NCI-H2171 treated with DMSO at 0.1 percent for 48 hours (cell line): ENCODE data around the gene CACNA1E.

Source experiments
- DNase-seq: peaks from one replicate; lab custom pipeline; 2025; lab: John Stamatoyannopoulos, UW

CACNA1E gene

DNA sequence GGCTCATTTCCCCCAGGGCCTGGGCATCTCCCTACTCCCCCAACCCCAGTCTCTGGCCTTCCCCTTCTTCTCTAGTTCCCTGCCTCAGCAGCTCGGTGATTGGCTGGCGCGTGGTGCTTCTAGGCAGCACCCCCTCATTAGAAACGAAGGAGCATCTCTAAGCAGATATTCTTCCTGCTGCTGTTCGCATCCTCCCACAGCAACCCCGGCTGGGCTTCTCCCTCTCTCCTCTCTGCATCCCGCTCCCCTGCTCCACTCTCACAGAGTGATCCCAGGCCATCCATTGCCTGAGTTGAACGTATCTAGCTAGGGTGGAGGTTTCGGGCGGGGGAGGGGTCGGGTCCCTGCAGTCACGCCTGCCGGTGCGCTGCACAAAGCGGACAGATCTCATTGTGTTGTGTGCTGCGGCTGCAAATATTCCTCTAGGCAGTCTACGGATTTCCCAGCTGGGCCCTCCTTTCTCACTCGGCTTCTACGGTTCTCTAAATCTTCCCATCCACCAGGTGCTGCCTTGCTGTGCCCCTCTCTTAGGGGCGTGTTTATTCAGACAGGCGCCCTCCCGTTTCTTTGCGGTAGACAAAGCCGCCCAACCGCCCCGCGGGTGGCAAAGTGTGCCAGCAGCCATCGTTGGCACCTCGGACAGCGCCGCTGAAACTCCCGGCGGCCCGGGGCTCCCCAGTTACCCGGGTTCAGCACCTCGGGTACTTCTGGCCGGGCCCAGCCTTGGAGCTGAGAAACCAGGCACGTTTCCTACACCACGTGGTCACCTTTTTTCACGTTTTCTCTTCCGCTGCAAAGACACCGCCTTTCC is 2.2 kb downstream of the CACNA1E start:
- no peak for DNase-seq

DNA sequence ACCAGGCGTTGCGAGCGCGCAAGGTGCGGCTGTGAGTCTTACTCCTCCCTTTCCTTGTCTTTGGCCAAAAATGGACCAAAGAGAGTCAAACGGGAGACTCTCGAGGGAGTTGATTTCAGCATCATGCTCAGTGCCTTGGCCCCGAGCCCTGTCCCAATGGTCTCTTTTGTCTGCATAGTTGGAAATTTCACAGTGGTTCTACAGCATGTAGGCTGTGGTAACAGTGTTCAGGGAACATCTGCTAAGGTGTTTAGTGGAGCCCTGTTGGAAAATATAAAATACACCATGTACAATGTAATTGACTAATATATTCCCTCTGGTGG is 2.7 kb downstream of the CACNA1E start:
- DNase-seq: peak; percentile 31

DNA sequence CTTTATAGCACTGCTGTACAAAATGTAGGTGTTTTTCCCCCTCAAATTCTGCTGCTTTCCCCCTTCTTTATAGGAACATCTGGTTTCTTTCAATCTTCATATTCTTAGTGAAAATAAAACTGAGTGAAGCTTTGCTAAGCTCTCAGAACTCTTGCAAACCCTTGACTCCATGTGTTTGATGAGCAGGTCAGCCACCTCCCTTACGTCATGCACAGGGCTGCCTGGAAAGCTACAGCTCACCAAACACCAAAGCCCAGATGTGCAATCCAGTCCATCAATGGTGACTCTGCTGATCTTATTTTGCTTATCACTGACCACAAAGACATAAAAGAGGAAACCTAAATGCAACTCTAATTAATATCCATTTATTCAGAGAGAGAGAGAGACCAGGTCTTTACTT is 5.5 kb downstream of the CACNA1E start:
- DNase-seq: no peak

DNA sequence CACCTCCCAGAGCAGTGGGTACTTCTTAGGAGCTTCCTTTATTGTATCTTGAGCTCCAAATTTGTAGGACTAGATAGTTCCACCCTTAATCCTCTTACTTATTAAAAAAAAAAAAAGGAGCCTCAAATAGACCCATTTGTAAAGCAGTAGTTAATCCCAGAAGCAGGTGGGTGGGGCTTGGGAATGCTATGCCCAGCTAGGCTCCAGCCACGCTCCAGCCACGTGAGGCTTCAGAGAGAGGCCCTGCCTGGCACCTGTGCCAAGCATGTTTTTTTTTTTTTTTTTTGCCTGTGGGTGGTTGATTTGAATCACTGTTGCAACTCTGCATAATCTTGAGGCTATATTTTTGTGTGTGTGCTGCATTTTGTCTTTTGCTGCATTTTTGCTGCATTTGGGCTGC is 7.0 kb downstream of the CACNA1E start:
- DNase-seq: no peak

DNA sequence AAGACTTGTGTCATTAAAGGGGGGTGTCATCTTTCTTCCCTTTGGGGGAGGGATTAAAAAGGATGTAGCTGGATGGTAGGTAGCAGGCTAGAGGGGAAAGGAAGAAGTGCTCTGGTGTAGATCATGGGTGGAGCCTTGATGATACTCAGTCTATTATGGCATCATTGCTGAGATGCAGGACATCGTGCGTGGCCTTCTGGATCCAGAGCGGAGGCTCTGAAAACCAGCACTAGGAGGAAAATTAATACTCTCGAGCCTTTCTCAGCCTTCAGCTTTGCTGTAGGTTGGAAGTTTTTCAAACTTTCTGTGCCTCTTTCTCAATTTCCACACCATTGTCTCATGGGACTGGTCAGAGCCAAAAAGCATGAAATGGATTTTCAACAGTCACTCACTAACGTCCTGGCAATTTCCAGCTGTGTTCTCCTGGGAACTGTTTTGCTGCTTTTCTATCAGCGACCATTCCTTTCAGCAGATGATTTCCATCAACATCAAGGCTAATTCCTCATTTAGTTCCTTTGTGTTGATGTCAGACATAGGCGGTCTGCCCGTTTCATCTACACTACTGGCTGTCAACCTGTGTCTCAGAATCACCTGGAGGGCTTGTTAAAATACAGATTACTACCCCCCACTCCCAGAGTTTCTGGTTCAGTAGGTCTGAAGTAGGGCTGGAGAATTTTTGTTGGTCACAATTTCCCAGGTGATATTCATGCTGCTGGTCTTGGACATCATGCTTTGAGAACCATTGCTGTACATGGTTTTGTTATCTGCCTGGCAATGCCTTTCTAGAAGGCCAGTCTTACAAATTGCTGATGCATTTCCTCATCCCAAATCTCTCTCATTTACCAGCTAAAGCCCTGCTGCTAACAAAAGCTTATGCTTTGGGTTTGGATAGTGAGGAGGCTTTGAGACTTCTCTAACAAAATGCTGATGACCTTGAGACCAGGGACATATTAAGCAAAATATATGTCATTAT is 7.7 kb downstream of the CACNA1E start:
- no peak for DNase-seq

DNA sequence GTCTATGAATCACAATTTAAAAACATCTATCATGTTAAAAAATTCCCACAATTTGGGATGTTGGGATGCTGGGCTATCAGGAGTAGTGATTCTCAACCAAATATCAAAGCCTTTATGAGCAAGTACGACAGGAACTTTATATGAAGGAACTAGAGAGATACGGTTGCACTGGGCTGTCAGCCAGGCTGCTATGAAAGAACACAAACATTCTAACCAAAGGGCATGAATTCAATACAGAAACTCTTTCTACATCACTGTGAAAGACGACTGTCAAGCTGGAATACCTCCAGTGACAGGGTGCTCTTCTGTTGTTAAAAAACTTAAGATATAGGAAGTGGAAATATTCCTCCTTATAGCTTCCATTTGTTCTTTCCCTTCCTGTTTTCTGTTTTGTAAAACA is 9.8 kb downstream of the CACNA1E start:
- DNase-seq: no peak

DNA sequence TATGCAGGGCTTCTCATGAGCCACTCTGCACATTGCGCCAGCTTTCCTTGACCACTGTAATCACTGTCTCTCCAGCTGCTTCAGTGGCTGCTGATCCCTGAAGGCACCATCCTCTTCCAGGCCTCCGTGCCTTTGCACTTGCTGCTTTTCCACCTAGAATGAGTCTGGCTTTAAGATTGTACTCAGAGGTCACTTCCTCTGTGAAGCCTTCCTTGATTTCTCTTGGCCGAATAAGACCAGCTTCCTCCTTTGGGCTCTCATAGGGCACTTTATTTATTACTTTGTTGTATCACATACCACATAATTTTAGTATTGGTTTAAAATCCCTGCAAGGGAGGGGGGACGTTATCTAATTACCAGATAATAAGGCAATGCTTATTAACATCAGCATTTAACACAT is 10.6 kb downstream of the CACNA1E start:
- DNase-seq: no peak

DNA sequence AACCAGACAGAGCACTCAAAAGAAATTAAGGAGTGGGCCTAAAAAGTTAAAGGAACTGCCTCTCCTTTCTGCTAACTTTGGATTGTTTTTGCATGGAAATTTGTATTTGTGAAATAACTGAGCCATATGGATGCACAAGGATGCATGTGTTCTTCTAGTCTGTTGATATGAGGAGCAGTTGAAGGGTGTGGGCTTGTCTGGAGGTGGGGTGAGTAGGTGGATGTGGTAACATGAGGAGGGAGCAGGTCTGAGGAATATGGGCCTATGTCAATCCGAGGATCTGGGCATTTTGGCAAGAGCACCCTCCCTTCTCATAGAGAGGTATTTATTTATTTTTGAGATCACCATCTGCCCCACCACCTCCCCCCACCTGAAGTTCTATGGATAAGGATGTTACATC is 13.4 kb downstream of the CACNA1E start:
- no peak for DNase-seq

DNA sequence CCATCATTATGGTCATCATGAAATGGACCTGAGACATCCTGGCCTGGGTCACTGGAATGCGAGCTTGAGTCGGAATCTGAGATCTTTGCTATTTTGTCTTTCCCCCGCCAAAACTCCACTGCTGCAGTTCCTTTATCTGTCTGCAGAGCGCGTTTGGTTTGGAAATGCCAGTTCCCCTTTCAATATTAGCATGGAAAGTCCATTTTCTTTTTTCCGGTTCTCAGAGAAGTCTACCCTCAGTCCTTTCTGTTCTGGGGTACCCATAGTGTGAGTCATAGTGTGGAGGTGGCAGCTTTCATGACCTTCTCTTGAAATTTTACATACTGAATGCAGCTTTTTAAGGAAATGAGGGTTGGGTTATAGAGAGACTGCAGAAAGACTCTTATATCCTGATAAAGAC is 14.6 kb downstream of the CACNA1E start:
- DNase-seq: no peak

DNA sequence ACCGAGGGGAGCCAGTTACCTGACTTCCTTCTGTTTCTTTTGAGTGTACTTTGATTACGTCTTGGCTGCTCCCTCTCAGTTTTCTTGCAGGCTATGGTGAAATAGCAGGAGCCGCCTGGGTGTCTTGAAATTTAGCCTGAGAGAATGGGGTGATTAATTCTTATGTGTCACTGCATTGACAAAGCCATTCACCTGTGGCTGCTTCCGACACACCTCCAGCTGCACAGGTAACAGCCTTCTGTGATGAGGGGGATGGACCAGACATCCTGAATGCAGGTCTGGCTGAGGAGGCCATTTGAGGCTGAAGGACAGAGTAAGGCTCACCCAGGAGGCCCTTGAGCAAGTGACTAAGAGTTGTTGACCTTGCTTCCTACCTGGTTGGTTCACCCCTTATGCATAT is 16.5 kb downstream of the CACNA1E start:
- DNase-seq: no peak

DNA sequence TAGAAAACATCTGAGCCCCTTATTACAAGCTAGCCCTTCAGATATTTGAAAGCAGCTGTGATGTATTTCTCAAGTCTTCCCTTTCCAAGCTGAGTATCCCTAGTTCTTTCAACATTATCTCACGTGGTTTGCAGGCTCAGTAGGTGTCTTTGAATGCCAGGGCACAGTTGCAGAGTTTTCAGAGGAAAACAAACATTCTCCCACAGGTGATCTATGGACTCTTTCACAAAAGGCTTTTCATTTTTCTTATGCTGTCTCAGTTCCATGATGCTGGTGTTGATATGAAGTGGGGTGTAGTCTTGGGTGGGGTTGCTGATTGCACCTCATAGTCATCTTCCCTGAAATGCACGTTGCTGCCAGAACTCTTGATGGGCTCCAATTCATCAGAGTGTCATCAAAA is 17.3 kb downstream of the CACNA1E start:
- DNase-seq: no peak

DNA sequence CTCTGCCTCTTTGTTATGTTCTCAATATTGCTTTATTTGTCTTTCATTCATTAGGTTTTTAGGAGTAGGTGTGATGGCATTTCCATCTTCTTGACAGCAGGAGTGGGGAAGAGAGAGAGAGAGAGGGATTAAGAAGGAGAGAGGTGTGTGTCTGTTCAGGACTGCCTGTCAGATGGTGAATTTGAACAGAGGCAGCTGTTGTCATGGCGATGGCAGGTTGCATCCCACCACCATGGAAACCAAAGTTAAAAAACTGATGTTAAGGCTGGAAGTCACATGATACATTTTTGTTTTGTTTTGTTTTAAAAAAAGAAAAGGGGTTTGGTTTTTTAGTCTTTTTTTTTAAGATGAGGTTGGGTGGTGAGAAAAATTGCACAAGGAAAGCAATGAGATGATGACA is 18.3 kb downstream of the CACNA1E start:
- no peak for DNase-seq

DNA sequence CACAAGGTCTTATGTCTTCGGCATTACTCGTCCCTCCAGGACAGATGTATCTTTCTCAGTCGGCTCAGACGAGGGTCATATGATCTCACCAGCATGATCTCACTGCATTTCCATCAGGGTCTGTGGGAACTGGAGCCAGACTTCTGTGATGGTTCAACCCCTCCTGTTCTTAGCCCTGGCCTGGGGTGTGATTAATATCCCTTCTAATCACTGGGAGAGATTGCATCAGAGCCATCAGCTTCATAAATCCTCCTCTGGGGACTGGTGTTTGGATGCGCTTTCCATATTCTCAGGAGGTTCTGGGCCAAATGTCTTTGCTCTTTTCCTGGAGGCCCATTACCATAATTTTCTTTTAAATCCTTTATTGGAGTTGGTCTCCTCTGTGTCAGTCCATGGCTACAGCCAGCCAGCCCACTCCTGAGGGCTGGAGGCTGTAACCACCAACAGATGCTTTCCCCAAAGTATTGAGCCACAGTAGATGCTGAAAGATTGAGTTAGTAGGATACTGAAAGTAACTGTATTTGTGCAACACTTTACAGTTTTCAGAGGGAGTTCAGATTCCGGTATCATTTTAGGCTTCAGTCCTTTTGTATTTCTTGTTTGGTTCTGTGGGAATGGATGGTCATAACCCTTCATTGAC is 20.0 kb downstream of the CACNA1E start:
- no peak for DNase-seq

DNA sequence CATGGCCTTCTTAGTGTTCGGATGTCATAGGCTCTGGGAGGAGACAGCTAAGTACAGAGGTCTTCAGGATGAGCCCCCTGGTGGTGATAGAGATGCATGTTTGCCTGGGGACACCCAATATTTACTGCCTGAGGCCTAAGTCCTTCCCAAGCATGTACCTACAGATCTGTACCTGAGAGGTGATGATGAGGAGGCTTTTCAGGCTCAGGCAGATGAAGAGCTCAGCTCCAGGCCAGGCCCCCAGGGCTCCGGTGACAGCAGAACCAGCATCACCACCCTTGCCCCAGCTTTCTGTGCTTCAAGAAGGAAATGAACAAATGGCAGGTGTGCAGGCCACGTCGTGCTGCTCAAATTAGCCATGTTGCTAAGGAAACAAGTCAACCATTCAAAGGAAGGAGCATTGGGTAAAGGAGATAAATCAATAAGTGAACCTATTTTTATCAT is 21.1 kb downstream of the CACNA1E start:
- peak; percentile 2 for DNase-seq

DNA sequence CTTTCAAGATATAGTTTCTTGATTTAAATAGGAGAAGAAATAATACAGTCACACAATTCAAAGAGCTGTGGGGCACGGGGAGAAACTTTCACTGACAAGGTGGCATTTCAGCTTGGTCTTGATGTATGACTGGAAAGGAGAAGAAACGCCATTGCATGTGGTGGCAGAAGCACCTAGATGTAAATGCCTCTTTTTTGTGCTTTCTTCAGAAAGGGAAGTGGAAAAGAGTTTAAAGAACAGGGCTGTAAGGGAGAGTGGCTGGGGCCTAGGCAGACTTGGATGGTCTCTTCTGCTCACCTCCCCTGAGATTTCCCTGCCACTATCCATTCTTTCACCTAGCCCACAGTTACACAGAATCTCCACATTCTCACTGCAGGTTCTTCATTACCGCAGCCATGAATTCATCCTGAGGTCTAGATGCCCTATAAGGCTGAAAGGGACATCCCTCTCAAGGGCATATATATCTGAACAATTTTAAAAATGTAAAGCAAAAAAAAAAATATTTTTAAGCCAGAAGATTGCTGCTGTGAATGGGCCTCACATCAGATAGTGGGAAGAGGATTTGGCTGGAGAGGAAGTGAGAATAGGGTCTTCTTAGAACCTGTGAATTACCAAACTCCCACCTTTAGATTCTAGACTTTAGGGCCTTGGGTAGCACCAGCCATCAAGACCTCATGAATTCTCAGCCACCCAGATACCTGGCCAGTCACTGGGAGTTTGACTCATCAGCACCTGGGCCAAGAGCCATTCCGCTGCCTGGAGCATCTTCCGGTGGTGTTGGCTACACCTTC is 23.4 kb downstream of the CACNA1E start:
- DNase-seq: no peak

DNA sequence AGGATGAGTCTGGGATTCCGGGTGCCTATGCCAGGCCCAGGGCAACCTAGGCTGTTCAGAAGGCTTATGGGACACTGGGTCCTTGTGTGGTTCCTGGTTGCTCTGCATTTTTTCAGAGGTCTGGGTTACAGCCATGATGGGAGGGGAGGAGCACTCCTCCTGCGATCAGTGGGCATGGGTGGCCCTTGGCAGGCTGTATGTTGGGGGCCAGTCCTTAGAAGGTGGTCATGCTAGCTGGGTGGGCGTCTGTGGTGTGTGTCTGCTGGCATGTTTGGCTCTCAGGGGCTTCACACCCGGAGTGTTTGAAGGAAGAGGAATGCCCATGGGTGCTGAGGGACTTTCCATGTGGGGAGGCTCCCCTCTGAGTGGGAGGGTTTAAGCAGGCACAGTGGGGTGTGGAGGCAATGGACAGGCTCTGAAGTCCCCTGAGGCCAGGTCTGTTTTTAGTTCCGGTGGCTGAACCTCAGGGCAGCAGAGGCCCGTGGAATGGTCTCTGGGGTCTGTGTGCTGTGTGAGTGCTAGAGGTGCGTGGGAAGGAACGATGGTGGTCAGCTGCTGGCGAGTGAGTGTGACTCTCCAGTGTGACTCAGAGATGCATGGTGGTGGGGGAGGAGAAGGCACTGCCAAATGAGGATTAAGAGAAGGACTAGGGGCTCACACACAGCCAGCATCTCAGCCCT is 25.3 kb downstream of the CACNA1E start:
- no peak for DNase-seq

DNA sequence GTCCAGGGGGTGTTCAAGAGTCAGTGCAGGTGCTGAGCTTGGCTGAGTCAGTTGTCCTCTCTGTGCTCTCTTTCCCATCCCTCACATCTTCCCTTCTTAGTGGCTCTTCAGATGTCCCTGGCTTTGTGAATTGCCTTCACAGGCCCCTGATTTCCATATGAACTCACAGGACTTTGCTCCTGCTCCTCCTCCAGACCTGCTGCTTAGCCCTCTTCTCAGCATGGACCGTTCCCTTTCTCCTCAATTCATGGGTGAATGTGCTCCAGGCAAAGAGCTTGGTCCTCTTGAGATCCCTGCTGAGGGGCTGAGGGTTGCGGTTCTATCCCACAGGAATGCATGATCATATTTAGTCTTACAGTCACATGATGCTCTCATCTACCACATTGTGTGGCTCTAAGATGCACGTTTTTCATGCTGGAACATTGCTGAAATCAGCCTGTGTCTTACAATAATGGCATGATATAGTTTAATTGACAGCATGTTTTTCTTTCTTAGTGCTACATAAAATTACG is 30.5 kb downstream of the CACNA1E start:
- no peak for DNase-seq

DNA sequence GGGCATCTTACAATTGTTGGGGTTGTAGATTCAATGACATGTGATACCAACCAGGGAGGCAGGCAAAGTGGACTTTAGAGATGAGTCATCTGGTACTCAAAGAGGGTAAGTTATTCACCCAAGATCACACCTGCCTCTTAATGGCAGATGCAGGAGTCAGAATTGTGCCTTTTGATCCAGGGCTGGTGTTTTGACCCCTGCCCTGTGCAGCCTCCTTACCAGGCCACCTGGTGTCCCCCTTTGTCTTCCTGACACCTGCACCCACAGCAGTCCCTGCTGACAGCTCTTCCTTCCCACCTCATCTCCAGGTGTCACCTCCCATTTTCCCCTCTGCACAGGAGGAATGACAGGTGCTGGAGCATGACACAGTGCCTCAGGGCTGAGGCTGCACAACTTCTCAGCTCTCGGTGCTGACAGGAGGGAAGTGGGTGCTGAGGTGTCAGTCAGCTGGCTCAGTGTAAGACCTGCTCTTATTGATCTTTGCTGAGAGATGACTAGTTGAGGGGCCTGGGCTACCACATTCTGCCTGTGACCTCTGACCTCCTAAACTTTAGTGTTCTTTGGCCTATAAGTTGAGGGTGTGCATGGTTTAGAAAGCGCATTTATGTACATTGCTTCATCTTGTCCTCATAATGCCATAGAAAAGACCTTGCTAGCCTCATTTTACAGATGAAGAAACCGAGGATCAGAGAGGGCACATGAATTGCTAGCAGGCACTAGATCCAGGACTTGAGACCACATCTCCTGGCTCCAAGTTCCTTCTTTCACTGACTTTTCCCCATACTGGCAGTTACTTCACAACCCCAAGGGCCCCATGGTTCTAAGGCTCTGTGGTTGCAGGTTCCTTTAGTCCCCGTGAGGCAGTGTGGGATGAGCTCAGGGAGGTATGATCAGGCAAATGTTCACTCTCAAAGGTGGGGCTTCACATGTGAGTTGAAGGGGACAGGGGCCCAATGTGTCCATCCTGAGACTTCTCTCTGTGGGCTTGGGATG is 31.3 kb downstream of the CACNA1E start:
- no peak for DNase-seq

DNA sequence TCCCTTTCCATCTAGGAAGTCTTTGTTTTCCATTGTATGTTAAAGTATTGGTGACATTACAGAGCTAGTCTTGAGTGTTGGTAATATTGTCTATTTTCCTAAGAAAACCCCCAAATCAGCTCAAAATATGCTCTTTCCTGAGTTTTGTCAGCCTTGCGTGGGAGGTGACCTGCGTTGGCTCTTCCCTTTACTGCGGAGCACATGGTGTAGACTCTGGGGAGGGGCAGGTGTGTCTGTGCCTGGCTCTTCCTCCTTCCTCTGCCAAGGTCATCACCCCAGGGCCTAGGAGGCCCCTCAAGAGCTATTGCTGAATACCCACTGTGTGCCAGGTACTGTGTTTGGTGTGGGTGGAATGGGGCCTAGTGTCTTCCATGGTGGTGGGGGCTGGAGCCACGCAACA is 33.4 kb downstream of the CACNA1E start:
- no peak for DNase-seq
